GM12878 (cell line): Measurements from ENCODE around the gene XAB2. TPM values are rescaled to one million over a fixed set of nuclear protein-coding genes. Genes with fewer than 3 reads are reported as not detected.

Experiments
- ATAC-seq: fragments of 200-7000 bp; cut with Tn5 transposase; 3 replicates; pipeline ENCODE4 v1.9.1; 2020; ENCODE audit warnings: mild to moderate bottlenecking, moderate library complexity
- BruUV-seq: library from RNA; stranded (reverse); fragments of 400-500 nt; replicated peaks from 2 replicates; lab custom pipeline; 2021; lab: Mats Ljungman, UMichigan
- CTCF ChIA-PET: fragments of 300-600 bp; sonication (Branson Sonifier 250); formaldehyde crosslinking; extraction: SDS; loops from one replicate; lab custom pipeline; 2021; ENCODE audit warnings: inconsistent platforms; lab: Yijun Ruan, JAX
- POLR2A ChIA-PET: fragments of 350-600 bp; formaldehyde crosslinking; extraction: SDS; loops from one replicate; lab custom pipeline; 2021; ENCODE audit warnings: inconsistent platforms; lab: Charles Lee
- RAD21 ChIA-PET: fragments of 300-600 bp; sonication (Branson Sonifier 250); formaldehyde crosslinking; loops from one replicate; lab custom pipeline; 2023; ENCODE audit warnings: antibody characterized with exemption; ENCODE audit not compliant: unreplicated experiment; lab: Charles Lee
- SMC1A ChIA-PET: fragments of 300-600 bp; sonication (Branson Sonifier 250); formaldehyde crosslinking; loops from one replicate; lab custom pipeline; 2023; ENCODE audit not compliant: unreplicated experiment, uncharacterized antibody; lab: Charles Lee
- DNase-seq: peaks from one replicate; pipeline ENCODE4 v3.0.0-alpha.2; 2011; ENCODE audit warnings: low read depth, low spot score
- FAIRE-seq: peaks from 3 replicates; lab custom pipeline; 2011; peaks lifted over from hg19 to GRCh38; lab: Jason Lieb, UNC
- H2AFZ ChIP-seq: 2 replicates; pipeline ENCODE4 v1.6.0; 2011; ENCODE audit warnings: low read depth, low read length, control low read depth; ENCODE audit not compliant: control insufficient read depth
- H3K27ac ChIP-seq: 2 replicates; pipeline ENCODE4 v1.5.1; 2011; ENCODE audit warnings: control low read depth; ENCODE audit not compliant: control insufficient read depth, insufficient read depth
- H3K27me3 ChIP-seq, 2 experiments: replicated peaks in 1 of 2; 2 replicates each; pipeline versions ENCODE4 v1.6.0 to v1.6.1; 2011; ENCODE audit warnings: low read length in 1 of 2; ENCODE audit not compliant: control insufficient read depth in 2 of 2, insufficient read depth in 2 of 2
- H3K36me3 ChIP-seq, 2 experiments: 2 replicates each; pipeline ENCODE4 v1.5.1; 2011; ENCODE audit warnings: low read length in 1 of 2; ENCODE audit not compliant: control insufficient read depth in 2 of 2, insufficient read depth in 2 of 2
- H3K4me1 ChIP-seq: 2 replicates; pipeline ENCODE4 v1.6.1; 2011; ENCODE audit warnings: mild to moderate bottlenecking, low read length, moderate library complexity, mixed read lengths; ENCODE audit not compliant: control insufficient read depth, insufficient read depth
- H3K4me2 ChIP-seq: 2 replicates; pipeline ENCODE4 v1.6.0; 2011; ENCODE audit warnings: control low read depth; ENCODE audit not compliant: control insufficient read depth, insufficient read depth
- H3K4me3 ChIP-seq: fragments of 200-600 bp; sonication (generic); 2 replicates; pipeline ENCODE4 v1.5.1; 2016
- H3K79me2 ChIP-seq: 2 replicates; pipeline ENCODE4 v1.6.0; 2011; ENCODE audit warnings: low read length; ENCODE audit not compliant: control insufficient read depth, insufficient read depth
- H3K9ac ChIP-seq: 2 replicates; pipeline ENCODE4 v1.8.0; 2011; ENCODE audit warnings: low read length, control low read depth, mixed read lengths; ENCODE audit not compliant: control insufficient read depth, insufficient read depth
- H3K9me3 ChIP-seq: replicated peaks from 3 replicates; pipeline ENCODE4 v1.5.1; 2011; ENCODE audit warnings: mild to moderate bottlenecking, low read length; ENCODE audit not compliant: control insufficient read depth, insufficient read depth
- H4K20me1 ChIP-seq: 2 replicates; pipeline ENCODE4 v1.6.0; 2011; ENCODE audit not compliant: control insufficient read depth, insufficient read depth
- BHLHE40 ChIP-seq, 2 experiments: fragments of 450-650 bp in 1 of 2; IDR thresholded peaks; 2 replicates each; pipeline ENCODE4 v1.6.1; 2011 to 2017; ENCODE audit warnings: low read depth in 2 of 2, borderline replicate concordance in 1 of 2, improper control_type of control experiment in 1 of 2, low read length in 1 of 2, mild to moderate bottlenecking in 1 of 2
- CEBPZ ChIP-seq: fragments of 150-350 bp; IDR thresholded peaks from 2 replicates; pipeline ENCODE4 v1.6.1; 2016; ENCODE audit warnings: low read depth, low read length
- CREM ChIP-seq: IDR thresholded peaks from 2 replicates; pipeline ENCODE4 v1.6.1; 2014; ENCODE audit warnings: antibody characterized with exemption, low read depth
- CTCF ChIP-seq, 3 experiments: IDR thresholded peaks in 2 of 3; conservative IDR thresholded peaks in 1 of 3; 2 replicates each; pipeline ENCODE4 v1.5.1; 2011; ENCODE audit warnings: low read depth in 3 of 3, low read length in 3 of 3, mild to moderate bottlenecking in 3 of 3, control low read depth in 2 of 3, moderate library complexity in 2 of 3, inconsistent platforms in 1 of 3, mixed read lengths in 1 of 3; ENCODE audit not compliant: control insufficient read depth in 2 of 3, insufficient read depth in 1 of 3; ENCODE audit errors: extremely low read depth in 1 of 3
- KDM1A ChIP-seq: fragments of 200-600 bp; sonication (generic); IDR thresholded peaks from 2 replicates; pipeline ENCODE4 v1.6.1; 2016; ENCODE audit warnings: borderline replicate concordance
- KLF5 ChIP-seq: fragments of 450-650 bp; IDR thresholded peaks from 2 replicates; pipeline ENCODE4 v1.6.1; 2014; ENCODE audit warnings: mild to moderate bottlenecking; ENCODE audit not compliant: partially characterized antibody
- NRF1 ChIP-seq: conservative IDR thresholded peaks from 2 replicates; pipeline ENCODE4 v1.6.1; 2011; ENCODE audit warnings: mild to moderate bottlenecking, low read depth, low read length, improper control_type of control experiment
- SREBF1 ChIP-seq: IDR thresholded peaks from 2 replicates; pipeline ENCODE4 v1.6.1; 2012; ENCODE audit warnings: mild to moderate bottlenecking, low read length
- ZBTB4 ChIP-seq: fragments of 450-650 bp; formaldehyde crosslinking; IDR thresholded peaks from 2 replicates; pipeline ENCODE4 v1.4.0; 2022; ENCODE audit warnings: mild to moderate bottlenecking, moderate library complexity
- WGBS: methylation state at CpG from one replicate; pipeline ENCODE4 v1.1.6; 2016; ENCODE audit warnings: low lambda C conversion rate; ENCODE audit not compliant: insufficient replicate concordance, insufficient coverage; ENCODE audit errors: missing lambda C conversion rate; 5-methylcytosine and 5-hydroxymethylcytosine counted together
- in situ Hi-C: fragments of 300-500 bp; cut with MboI; formaldehyde crosslinking; loops from 9 replicates; pipeline ENCODE4 v1.14.3; 2018; ENCODE audit warnings: mixed read lengths
- intact Hi-C: fragments of 100-400 bp; cut with micrococcal nuclease; formaldehyde crosslinking; loops from one replicate; pipeline ENCODE4 v1.14.2; 2022; ENCODE audit not compliant: unreplicated experiment
- polyA plus RNA-seq, 11 experiments: library from polyadenylated mRNA; depleted of rRNA in 4 of 11; unstranded in 6 of 11; stranded (reverse) in 5 of 11; fragments of >200 nt; fragmentation: Nextera tagmentation in 4 of 11; fragmentation: Illumina TruSeq in 1 of 11; extraction: Ambion mirVana in 4 of 11; extraction: Trizol in 1 of 11; gene quantifications; 1 replicate in 1 of 11; 2 replicates in 10 of 11; pipeline versions ENCODE4 v1.2.1 to v1.2.3, GENCODE V29; 2011 to 2016; ENCODE audit warnings: inconsistent platforms in 2 of 11, missing spikeins in 2 of 11, low read depth in 1 of 11
- total RNA-seq, 4 experiments: library from RNA; depleted of rRNA in 3 of 4; stranded (reverse); fragments of >200 nt in 3 of 4; fragmentation: Illumina TruSeq in 1 of 4; extraction: Trizol in 1 of 4; gene quantifications; 2 replicates each; pipeline versions ENCODE4 v1.2.1 to v1.2.3, GENCODE V29; 2013 to 2021
- TF ChIP-seq, protein P1 (sequence below): fragments of 450-650 bp; IDR thresholded peaks from 2 replicates; pipeline ENCODE4 v1.6.1; 2017; ENCODE audit warnings: low read depth, mild to moderate bottlenecking, moderate library complexity

The XAB2 gene
- total and polyA plus RNA-seq, 10 of the 15 experiments (the other 5 are each of a cell fraction or from before 2014, with no cell fraction given): 0.34 to 45.1 (median 18.8) TPM

DNA sequence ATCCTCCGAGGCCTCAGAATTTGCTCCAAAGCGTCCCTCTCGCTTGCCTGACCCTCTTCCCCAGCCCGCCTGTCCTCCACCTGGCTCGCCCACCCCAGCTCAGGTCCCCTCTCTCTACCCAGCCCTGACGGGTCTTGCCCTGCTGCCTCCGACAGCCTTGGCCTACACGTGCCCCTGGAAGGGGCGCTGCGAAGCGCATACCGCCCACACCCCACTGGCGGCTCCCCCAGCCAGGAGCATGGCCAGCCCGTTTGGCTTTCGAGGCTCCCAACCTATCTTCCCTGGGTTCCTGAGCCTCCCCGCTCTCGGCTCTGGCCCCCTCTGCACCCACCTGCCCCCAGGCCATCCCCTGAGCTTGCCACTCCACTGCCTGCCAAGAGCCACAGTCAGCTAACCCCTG is 4.5 kb downstream of the XAB2 start:
- Histone ChIP-seq H3K4me2 (no peak overlapping the region), H3K79me2 (peaks cover 32% of the 10 kb centered on the region), H4K20me1 (no peaks in the 10 kb centered on the region), H3K27me3 (no peaks in the 10 kb centered on the region), H3K4me3 (no peak overlapping the region), H3K9ac (no peak overlapping the region), H2AFZ (no peak overlapping the region), H3K4me1 (peaks cover 7% of the 10 kb centered on the region), H3K36me3 (peaks cover 7 to 23% of the 10 kb centered on the region in 2 experiments; a peak in 3 of 4 replicates), H3K27ac (no peak overlapping the region), H3K9me3 (no peaks in the 10 kb centered on the region)
- DNase-seq (no peak), ATAC-seq (no peak), FAIRE-seq (no peak)
- ChIA-PET POLR2A (no interaction called here), CTCF (no interaction called here), RAD21 (no interaction called here), SMC1A (no interaction called here)
- intact Hi-C loops: no loop called here
- 91% methylated on average over 17 of the region's 17 CpGs for WGBS
- no TSS peak for BruUV-seq
- TF ChIP-seq ZBTB4 (no peak), BHLHE40 (IDR thresholded peaks at IDR 0.05; ENCODE audit: borderline replicate concordance in 1 of 2, low read depth in 2 of 2, low read length in 1 of 2) (no peak), KLF5 (no peak), SREBF1 (no peak), KDM1A (no peak), CREM (no peak), NRF1 (no peak), CTCF (IDR thresholded peaks at IDR 0.05 in 2 of 3, conservative IDR thresholded peaks at IDR 0.05 in 1 of 3; ENCODE audit: control insufficient read depth in 2 of 3, extremely low read depth in 1 of 3, insufficient read depth in 1 of 3, low read depth in 3 of 3, low read length in 3 of 3) (no peak), CEBPZ (no peak)
- TF ChIP-seq, protein P1, sequence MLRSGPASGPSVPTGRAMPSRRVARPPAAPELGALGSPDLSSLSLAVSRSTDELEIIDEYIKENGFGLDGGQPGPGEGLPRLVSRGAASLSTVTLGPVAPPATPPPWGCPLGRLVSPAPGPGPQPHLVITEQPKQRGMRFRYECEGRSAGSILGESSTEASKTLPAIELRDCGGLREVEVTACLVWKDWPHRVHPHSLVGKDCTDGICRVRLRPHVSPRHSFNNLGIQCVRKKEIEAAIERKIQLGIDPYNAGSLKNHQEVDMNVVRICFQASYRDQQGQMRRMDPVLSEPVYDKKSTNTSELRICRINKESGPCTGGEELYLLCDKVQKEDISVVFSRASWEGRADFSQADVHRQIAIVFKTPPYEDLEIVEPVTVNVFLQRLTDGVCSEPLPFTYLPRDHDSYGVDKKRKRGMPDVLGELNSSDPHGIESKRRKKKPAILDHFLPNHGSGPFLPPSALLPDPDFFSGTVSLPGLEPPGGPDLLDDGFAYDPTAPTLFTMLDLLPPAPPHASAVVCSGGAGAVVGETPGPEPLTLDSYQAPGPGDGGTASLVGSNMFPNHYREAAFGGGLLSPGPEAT: no peak
- in situ Hi-C loops: no loop called here
